EL (cell line): Measurements from ENCODE around the gene FXN.
"Not testable (repeated sequence)": the region's sequence is repeated elsewhere in the genome, so short reads cannot be mapped to it uniquely, and the experiment has no call there.

Experiments
- DNase-seq: peaks from one replicate; pipeline ENCODE4 v3.0.0-alpha.2; 2016

Gene FXN

DNA sequence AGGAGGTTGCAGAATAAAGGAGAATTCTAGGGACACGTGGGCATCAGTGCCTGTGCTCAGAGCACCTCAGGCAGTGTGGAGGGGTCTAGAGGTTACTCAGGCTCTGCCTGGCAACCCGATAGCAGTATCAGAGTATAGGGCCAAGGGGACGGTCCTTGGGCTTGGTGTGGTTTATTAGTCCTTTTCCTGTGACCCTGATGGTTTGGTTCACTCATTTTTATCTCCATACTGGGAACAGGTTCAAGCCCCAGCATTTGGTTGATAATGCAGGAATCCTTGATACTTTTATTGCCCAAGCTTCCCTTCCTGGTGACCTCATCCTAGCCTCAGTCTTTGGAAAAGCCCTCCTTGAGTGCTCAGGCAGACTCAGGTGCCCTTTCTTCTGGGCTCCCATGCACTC lies 35.5 kb downstream of the FXN start:
- no peak for DNase-seq

- no peak for DNase-seq
Measured at GRCh38 chr9:69073103-69073502, 37.6 kb downstream of the FXN start.

DNA sequence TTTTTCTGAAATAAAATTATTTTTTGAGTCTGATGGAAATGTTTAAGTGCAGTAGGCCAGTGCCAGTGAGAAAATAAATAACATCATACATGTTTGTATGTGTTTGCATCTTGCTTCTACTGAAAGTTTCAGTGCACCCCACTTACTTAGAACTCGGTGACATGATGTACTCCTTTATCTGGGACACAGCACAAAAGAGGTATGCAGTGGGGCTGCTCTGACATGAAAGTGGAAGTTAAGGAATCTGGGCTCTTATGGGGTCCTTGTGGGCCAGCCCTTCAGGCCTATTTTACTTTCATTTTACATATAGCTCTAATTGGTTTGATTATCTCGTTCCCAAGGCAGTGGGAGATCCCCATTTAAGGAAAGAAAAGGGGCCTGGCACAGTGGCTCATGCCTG lies 39.2 kb downstream of the FXN start:
- DNase-seq, result no peak

- DNase-seq, result no peak
Measured at GRCh38 chr9:69076550-69076949, 41.0 kb downstream of the FXN start.

DNA sequence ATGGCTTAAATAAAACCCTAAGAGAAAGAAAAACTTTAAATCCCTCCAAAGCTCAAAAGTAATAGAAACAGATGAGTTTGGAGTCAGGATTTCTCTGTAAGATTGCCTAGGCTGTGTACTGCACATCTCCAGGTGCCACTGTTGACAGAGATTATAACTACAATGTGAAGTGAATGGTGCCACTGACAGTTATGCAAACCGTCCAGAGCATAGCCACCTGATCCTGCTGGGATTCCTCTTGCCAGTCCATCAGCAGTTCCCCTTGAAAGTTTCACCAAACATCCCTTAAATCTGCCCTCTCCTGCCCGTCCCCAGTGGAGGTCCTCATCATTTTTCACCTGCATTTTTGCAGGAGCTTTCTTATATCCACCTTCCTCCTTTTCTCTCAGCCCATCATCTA lies 42.5 kb downstream of the FXN start:
- DNase-seq, result no peak

- DNase-seq, result no peak
Measured at GRCh38 chr9:69078581-69078980, 43.0 kb downstream of the FXN start.

- DNase-seq, result no peak
Measured at GRCh38 chr9:69079186-69079585, 43.6 kb downstream of the FXN start.

- no peak for DNase-seq
Measured at GRCh38 chr9:69081261-69081660, 45.7 kb downstream of the FXN start.

- DNase-seq, result no peak
Measured at GRCh38 chr9:69083321-69083720, 47.8 kb downstream of the FXN start.

DNA sequence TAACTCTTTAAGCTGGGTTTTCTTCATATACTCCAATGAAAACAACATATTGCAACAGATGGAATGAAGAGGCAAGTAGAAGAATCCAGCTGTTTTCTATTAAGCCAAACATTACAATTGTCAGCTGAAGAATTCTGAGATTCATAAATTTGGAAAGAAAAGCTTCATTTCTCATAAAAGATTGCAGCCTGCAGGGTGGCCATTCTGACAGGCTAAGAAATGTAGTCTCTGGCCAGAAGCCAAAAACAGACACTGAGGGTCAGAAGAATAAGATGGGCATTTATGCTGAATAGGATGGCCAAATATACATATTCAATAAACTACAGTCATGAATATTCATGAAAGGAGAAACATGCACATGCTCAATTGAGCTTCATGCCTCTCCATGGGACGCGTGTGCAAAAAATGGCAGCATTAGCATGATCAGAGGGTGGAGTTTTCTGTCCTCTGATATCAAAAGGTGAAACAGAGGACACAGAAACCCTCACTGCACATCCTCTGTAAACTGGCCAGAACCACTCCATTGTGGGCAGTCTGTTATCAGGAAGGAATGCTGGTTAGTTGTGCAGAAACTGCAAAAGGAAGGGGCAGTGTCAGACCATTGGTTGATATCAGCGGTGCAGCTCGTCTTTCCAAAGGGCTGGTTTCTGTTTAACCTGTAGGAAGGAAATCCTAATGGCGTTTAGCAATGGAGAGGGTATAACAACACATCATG lies 50.2 kb downstream of the FXN start:
- peak; percentile 10 for DNase-seq

DNA sequence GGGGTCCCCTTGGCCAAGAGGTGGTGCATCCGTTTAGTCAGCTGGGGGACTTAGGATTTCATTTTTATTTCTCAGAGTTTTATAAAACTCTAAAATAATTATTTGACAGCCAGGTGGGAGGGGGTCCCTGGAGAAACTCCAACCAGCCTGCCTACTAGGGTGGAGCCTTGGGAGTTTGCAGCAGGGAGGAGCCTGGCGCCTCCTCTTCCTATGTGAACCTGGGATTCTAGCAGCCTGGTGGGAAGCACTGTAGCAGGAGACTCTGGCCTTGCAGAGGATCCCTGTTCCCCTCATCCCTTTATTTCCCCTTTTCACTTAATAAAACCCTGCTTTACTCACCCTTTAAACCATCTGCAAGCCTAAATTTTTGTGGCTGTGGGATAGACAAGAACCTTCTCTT lies 50.8 kb downstream of the FXN start:
- no peak for DNase-seq

DNA sequence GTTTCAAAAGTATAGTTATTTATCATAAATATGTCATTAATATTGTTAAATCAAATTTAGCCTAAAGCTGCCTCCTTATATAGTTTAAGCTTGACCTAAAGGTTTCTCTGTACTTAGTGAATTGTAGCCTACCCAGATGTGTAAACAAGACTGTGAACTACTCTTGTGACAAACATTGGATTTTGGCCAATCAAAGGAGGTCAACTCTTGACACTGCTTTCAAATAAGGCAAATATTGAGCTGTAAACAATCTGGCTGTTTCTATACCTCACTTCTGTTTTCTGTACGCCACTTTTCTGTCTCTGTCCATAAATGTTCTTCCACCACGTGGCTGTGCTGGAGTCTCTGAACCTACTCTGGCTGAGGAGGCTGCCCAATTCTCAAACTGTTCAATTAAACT lies 51.2 kb downstream of the FXN start:
- no peak for DNase-seq

- no peak for DNase-seq
Measured at GRCh38 chr9:69089082-69089481, 53.5 kb downstream of the FXN start.

- DNase-seq, result no peak
Measured at GRCh38 chr9:69089491-69089890, 53.9 kb downstream of the FXN start.

DNA sequence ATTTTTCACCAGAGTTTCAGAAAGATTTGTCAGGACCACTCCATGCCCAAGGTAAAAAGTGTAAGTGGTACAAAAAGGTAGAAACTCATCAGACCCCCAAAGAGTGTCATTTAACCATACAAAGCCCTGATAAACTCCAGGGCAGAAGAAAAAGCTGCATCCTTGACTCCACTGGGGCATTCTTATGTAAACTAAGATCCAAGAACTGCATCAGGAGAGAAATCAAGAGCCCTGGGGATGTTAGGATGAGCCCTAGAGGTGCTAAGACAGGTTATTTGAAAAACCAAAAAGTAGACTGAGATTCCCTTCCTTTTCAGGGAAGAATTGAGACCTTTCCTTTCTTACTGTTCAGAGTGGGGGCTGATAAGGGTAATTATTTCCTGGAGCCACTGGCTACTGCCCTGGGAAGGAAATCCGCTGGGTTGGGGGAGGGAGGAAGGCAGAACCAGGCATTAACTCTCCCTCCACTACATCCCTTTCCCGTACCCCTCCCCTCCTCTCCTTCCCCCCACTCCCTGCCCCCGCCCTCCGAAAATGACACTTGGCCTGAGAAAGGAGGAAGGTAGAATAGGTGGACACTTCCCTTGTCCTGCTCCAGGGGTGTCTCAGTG lies 54.7 kb downstream of the FXN start:
- DNase-seq, result no peak

DNA sequence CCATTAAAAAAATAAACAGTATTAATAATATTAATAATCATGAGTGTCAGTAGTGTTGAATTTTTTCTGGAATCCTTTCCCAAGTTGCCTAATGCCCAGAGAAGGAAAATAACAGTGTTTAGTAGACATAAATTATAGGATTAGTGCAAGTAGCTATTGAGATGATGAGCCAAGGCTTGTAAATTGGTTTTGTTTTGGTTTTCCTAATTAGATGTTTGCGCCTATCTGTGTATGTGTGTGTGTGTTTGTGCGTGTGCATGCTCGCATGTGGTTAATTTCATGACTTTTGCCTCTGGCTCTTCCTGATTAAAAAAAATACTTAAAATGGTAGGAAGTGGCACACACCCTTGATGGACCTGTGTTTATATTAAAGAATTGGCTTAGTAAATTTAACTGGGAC lies 55.4 kb downstream of the FXN start:
- no peak for DNase-seq

GRCh38 chr9:69093471-69094103 lies 58.0 kb downstream of the FXN start:
- DNase-seq, result no peak

DNA sequence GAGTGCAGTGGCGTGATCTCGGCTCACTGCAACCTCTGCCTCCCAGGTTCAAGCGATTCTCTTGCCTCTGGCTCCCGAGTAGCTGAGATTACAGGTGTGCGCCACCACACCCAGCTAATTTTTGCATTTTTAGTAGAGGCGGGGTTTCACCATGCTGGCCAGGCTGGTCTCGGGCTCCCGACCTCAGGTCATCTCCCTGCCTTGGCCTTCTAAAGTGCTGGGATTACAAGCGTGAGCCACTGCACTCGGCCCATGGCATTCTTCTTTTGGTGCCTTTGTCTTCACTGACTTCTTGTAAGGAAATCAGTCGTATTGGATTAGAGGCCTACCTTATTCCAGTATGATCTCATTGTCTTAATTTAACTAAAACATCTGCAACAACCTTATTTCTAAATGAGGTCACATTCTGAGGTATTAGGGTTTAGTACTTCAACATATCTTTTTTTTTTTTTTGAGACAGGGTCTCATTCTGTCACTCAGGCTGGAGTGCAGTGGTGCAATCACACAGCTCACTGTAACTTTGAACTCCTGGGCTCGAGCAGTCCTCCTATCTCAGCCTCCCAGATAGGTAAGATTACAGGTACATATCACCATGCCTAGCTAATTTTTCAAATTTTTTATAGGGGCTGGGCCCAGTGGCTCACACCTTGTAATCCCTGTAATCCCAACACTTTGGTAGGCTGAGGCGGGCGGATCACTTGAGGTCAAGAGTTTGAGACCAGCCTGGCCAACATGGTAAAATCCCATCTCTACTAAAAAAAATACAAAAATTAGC lies 59.0 kb downstream of the FXN start:
- not testable (repeated sequence) for DNase-seq

GRCh38 chr9:69097064-69097463 lies 61.5 kb downstream of the FXN start:
- peak; percentile 90 for DNase-seq

DNA sequence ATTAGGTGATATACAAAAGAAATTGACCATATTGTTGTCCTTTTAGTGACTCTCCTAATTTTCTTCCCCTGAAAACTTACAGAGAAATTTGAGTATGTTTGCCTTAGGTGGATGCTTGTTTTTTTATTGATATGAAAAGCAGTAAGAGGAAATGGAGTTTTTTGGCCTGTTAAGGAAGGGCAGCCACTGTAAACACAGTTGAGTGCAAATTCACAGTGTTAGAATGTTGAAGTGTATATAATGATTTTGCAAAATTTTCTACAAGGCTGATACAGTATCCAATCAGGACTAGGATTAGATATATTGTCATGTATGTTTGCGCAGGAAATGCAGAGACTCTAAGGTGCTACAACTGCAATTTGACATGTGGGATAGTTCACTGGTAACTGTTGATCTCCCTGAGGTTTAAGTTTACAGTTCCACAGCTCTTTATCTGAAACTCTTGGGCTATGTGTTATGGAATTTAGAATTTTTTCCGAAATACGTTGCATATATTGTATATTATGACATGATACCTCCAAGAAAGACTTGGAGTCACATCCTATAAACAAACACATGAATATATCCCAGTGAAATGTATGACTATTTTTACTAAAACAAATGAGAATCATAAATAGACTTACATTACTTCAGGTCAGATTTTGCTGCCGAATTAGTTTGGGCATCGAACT lies 62.5 kb downstream of the FXN start:
- no peak for DNase-seq

DNA sequence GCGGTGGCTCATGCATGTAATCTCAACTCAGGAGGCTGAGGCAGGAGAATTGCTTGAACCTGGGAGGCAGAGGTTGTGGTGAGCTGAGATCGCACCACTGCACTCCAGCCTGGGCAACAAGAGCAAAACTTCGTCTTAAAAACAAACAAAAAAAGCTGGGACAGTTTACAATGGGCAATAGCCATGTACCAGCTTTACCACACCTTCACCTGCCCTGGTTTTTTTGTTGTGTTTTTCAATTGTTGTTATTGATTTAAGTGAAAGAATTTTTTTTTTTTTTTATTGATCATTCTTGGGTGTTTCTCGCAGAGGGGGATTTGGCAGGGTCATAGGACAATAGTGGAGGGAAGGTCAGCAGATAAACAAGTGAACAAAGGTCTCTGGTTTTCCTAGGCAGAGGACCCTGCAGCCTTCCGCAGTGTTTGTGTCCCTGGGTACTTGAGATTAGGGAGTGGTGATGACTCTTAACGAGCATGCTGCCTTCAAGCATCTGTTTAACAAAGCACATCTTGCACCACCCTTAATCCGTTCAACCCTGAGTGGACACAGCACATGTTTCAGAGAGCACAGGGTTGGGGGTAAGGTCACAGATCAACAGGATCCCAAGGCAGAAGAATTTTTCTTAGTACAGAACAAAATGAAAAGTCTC lies 67.9 kb downstream of the FXN start:
- not testable (repeated sequence) for DNase-seq

- no peak for DNase-seq
Measured at GRCh38 chr9:69104830-69105527, 69.4 kb downstream of the FXN start.
